Measurements from ENCODE around the gene VPS39.

The VPS39 gene

DNA sequence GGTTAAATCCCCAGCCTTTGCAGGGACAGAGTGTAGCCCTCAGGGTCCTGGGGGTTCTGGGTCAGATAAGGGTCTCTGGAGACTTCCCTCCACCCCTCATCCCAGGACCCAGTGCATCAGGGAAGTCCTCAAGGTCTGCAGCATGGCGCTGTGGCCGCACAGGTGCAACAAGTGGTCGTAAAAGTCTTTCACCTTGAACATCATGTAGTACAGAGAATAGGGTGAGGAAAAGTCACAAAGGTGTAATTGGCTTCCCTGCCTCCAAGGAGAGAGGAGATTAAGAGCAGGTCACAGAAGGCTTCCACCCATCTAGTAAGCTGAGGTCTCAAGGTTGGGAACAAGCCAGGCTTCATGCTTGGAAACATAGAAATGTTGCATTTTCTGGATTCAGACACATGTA is 84.6 kb downstream of the VPS39 start:
- no peak for DNase-seq

GRCh38 chr15:42121682-42122081 is 86.4 kb downstream of the VPS39 start:
- no peak for DNase-seq

DNA sequence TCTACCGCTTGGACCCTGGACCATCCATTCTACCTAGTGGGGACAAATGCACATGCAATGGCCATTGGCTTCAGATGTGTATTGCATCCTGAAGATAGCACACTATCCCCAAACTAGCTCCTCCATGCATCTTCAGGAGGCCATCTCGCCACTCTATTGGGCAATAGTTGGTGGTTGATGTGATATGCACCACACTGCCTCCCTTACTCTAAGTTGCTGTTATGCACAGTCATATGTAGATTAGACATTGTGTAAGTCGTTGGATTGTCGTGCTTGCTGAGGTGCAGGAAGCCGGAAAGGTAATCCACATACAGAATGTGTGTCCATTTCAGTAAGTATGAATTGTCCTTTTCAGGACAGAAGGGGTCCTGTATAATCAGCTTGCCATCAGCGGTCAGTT is 87.1 kb downstream of the VPS39 start:
- DNase-seq: no peak

DNA sequence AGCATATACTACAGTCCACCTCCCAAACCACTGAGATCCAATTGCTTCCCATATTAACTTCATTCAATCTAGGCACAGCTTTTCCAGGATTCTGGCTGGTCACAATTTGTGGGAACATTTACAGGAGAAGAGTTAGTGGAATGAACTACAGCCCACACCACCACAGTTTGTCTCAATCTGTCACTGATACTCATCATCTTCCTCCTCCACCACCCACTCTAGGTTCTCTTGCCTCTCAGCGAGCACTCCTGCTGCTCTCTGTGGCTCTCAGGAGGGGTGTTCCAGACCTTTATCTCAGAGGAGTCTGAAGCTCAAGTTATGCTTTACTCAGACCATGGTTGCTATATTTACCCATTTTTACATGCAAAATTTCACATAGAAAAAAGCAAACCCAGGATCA is 87.8 kb downstream of the VPS39 start:
- no peak for DNase-seq

DNA sequence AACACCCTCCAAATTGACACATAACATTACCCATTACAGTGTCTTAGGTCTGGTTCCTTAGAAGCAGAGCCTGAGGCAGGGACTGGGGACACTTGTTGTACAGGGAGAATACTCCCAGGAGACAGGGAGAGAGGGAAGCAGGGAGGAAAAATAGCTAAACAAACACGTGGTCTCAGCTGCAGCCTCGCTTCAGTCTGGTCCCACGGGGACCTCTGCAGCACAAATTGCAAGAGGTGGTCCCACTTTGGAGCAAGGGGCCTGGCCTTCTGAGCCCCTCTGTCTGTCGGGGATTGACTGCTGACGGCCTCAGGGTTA is 88.7 kb downstream of the VPS39 start:
- DNase-seq: no peak

GRCh38 chr15:42118650-42119445 is 89.3 kb downstream of the VPS39 start:
- DNase-seq: no peak

GRCh38 chr15:42111924-42112323 is 96.2 kb downstream of the VPS39 start:
- DNase-seq: no peak

DNA sequence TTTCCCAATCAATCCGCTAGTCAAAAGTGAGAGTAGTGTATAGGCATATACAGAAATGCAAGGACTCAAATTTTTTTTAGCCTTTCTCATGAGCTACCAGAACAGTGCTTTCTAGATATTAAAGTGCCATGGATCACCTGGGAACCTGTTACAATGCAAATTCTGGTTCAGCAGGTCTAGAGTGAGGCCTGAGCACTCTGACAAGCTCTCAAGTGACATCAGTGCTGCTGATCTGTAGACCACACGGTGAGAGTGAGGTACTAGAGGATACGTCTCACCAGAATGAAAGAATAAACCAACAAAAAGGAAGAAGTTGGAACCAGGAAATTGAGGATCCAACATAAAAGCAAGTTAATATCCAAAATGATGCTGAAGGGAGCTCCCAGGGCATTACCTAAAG is 97.7 kb downstream of the VPS39 start:
- no peak for DNase-seq

- DNase-seq: no peak
These were observed 99.3 kb downstream of the VPS39 start for GRCh38 chr15:42108806-42109205.

All from activated naive CD4-positive, alpha-beta T cell treated with anti-CD3 and anti-CD28 coated beads, Interleukin-2, amount 50 U/mL, for 16 hours (primary cell).